Activated CD8-positive, alpha-beta memory T cell treated with anti-CD3 and anti-CD28 coated beads, Interleukin-2, amount 50 U/mL, for 1 hour (primary cell): ENCODE results near the gene CDK11B.

ENCODE experiments used
- DNase-seq: peaks from one replicate; pipeline ENCODE4 v3.0.0-alpha.2; 2020; ENCODE audit errors: extremely low read depth

The CDK11B gene

GRCh38 chr1:1615256-1616044 lies 43.4 kb downstream of the CDK11B start, which contains the start of gene MIB2:
TSS of gene MIB2 (plus strand) at chr1:1615500. CDS start at chr1:1623453, 7,953 bp downstream.
- peak; percentile 94 for DNase-seq

GRCh38 chr1:1614954-1615255 lies 43.9 kb downstream of the CDK11B start:
- no peak for DNase-seq

GRCh38 chr1:1614204-1614953 lies 44.4 kb downstream of the CDK11B start:
- DNase-seq: peak; percentile 61

GRCh38 chr1:1613509-1614082 lies 45.2 kb downstream of the CDK11B start:
- DNase-seq: no peak

GRCh38 chr1:1612104-1612400 lies 46.8 kb downstream of the CDK11B start:
- no peak for DNase-seq

- DNase-seq: no peak
Observed at GRCh38 chr1:1610796-1611195, 48.0 kb downstream of the CDK11B start.

GRCh38 chr1:1609822-1610485 lies 48.9 kb downstream of the CDK11B start:
- DNase-seq: no peak

GRCh38 chr1:1606232-1606631 lies 52.6 kb downstream of the CDK11B start:
- DNase-seq: no peak

- DNase-seq: no peak
Observed at GRCh38 chr1:1605724-1606123, 53.1 kb downstream of the CDK11B start.

GRCh38 chr1:1605034-1605591 lies 53.7 kb downstream of the CDK11B start:
- no peak for DNase-seq

GRCh38 chr1:1604374-1605033 lies 54.3 kb downstream of the CDK11B start:
- no peak for DNase-seq

- no peak for DNase-seq
Observed at GRCh38 chr1:1603671-1604373, 55.0 kb downstream of the CDK11B start.

- no peak for DNase-seq
Observed at GRCh38 chr1:1602968-1603506, 55.8 kb downstream of the CDK11B start.

- no peak for DNase-seq
Observed at GRCh38 chr1:1602304-1602967, 56.4 kb downstream of the CDK11B start.

- no peak for DNase-seq
Observed at GRCh38 chr1:1601564-1602303, 57.1 kb downstream of the CDK11B start.

- no peak for DNase-seq
Observed at GRCh38 chr1:1600861-1601563, 57.8 kb downstream of the CDK11B start.

GRCh38 chr1:1599935-1600860 lies 58.6 kb downstream of the CDK11B start, which contains the start of gene FNDC10:
TSS of gene FNDC10 (minus strand) at chr1:1600135. CDS start at chr1:1600015, 120 bp downstream.
- DNase-seq: no peak
